GM19240 (cell line): ENCODE data around the gene SLC16A12.
A peak's percentile ranks its signal among the peaks of the same experiment; 100 is the strongest.

Experiments used
- DNase-seq: peaks from one replicate; pipeline ENCODE4 v3.0.0; 2011; ENCODE audit warnings: low spot score; ENCODE audit not compliant: insufficient read length

The SLC16A12 gene

DNA sequence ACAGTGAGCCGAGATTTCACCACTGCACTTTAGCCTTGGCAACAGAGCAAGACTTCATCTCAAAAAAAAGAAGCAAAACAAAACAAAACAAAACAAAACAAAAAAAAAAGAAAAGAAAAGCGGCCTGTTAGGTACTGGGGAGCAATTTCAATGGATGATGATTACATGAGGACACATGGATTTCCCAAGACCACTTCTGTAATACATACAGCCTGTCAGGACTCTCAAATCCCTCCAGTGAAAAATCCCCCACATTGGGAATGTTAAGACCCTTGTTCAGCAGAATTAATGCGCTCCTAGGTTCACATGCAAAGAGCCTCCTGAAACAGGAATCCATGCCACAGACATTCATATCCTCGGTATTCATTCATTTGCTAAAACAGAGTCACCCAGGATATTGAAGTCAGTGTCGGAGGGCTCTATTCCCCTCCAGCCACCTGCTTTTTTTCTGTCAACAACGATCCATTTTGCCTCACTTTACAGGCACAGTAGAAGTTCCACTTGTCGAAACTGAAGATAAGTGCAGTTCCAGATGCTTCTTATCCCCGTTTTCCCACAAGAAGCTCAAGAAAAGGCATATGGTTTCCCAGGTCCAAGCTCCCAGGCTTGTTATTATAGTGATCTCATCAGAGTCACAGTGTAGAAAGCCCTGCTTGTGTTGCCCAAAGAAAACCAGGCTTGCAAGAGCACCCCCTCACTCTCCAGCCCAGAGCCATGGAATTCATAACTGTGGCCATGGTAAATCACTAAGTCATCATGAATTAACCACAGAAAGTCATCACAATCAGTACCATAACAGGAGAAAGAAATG, 20.2 kb downstream of the SLC16A12 start:
- no peak for DNase-seq

DNA sequence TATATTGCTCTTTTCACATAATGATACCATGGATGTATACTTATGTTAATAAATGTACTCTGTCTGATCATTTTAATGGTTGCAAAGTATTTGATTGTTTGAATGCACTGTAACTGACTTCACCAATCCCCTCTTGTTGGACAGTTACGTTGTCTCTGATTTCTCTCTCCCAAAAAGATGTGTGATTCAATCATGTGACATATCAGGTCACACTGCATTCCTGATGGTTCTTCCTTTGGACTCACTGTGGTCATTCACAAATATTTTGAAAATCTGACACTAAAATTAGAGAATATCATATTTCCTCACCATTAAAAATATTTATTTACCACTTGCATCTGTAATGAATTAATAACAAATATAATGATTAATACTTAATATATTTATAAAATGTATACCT, 22.2 kb downstream of the SLC16A12 start:
- DNase-seq: no peak

DNA sequence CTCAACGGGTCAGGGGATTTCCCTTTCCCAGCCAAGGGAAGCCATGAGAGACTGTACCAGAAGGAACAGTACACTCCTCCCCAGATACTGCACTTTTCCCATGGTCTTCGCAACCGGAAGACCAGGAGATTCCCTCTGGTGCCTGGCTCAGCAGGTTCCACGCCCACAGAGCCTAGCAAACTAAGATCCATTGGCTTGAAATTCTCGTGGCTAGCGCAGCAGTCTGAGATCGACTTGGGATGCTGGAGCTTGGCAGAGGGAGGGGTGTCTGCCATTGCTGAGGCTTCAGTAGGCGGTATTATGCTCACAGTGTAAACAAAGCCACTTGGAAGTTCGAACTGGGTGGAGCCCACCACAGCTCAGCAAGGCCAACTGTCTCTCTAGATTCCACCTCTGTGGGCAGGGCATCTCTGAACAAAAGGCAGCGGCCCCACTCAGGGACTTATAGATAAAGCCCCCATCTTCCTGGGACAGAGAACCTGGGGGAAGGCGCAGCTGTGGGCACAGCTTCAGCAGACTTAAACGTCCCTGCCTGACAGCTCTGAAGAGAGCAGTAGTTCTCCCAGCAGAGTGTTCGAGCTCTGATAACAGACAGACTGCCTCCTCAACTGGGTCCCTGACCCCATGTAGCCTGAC, 29.6 kb downstream of the SLC16A12 start:
- no peak for DNase-seq

DNA sequence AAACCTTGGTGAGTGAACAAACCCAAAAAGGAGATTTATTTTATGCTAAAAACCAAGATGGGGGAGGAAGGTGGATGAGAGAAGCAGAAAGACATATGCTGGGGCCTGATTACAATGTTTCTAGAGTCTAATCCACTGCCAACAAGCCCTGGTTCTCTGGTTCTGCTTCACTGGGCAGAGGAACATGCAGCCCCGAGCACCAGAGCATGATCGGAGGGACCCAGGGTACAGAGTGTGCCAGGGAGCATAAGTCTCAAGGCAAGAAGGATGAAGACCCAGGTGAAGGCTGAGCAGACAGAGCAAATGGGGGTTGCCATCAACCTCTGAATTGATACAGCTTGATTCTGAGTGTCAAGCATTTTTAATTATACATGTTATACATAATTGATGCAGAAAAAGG, 30.7 kb downstream of the SLC16A12 start:
- no peak for DNase-seq

DNA sequence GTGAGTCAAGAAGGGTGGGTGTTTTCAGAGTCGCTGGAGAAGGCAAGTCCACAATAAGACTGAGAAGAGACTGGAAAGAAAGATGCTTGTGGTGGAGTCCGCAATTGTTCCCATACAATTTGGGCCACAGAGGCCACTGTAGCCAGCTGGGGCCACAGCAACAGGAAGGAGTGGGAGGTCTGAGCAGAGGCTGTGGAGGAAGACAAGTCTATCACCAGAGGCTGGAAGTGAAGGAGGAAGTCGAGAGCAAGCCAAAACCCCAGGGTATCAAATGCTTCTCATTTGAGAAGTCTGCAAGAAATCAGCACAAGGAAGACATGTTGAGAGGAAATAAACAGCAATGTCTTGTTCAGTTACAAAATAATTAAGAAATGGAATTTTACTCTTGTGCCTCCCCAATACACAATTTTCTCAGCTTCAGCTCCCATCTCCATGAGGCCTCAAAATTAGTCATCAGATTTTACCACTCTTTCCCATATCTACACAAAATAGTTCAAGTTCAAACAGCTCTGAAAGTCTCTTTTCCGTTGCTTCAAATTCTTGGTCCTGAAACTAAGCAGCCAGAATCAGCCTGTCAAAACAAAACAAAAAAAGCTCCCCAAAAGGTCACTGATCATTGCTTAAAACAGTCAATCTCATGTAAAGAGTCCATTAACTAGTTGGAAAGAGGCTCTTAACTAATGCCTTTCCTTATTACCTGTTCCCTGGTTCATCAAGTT, 31.6 kb downstream of the SLC16A12 start:
- no peak for DNase-seq

DNA sequence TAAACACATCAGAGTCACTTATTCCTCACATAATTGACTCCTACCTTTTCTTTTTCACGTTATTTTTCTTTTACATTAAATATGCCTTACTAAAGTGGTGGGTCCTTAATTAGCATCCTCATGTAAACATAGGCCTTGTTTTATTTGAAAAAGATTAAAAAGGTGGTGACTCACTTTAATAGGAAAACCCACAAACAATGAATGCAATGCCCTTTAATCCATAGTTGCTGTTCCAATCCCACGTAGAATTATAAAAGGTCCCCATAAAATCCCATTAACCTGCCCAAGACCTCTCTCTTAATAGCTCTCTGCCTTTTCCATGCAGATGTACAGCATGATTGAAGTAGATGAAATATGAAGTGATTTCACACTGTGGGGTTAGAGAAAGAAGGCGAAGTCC, 32.2 kb downstream of the SLC16A12 start:
- no peak for DNase-seq

DNA sequence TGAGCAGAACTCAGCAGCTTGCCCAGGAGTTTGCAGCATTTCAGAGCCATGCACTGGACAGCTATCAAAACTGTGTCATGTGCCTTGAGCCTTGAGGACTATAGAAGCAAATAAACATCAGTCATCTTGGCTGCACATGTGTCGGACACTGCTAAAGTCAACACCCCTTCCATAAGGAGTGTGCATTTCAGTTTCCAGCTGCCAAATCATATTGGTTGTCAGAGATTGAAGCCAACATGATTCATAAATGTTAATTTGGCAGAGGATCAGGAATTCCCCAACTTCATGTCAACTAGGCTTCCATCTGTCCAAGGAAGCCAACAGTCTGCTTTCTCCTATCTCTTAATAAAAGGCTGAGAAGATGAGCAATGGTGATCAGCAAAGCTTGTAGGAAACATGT, 32.8 kb downstream of the SLC16A12 start:
- no peak for DNase-seq

DNA sequence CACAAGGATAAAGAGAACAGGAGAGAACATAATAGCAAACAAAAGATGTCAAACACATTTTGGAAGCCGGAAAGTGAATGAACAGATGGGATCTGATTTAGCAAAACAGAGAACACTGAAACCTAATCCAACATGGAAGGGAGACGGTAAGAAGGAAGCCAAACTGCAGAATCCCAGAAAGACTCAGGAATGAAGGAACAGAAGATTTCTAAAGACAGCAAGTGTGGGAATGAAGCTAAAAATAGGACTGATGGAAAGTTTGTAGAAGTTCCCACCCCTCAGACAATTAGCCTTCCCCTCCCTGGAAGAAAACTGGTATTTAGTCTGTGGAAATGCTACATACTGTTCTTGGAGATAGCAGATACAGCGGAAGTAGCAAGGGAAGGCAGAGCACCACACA, 40.8 kb downstream of the SLC16A12 start:
- no peak for DNase-seq

DNA sequence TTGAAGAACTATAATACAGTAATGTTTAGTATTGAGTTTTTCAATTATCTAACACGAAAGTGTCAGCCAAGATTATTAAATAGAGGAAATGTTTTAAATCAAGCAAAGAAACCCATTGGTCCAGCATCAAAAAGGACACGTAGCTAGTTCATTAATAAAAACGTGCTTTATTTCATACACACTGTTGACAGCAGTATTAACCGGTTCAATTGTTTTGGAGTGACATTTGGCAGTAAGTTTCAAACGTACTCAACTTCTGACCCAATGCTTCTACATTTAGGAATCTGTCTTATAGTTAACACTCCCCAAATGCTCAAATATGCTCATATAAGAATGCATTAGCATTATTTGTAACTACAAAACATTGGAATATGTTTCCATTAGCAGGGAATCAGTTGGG, 41.3 kb downstream of the SLC16A12 start:
- no peak for DNase-seq

DNA sequence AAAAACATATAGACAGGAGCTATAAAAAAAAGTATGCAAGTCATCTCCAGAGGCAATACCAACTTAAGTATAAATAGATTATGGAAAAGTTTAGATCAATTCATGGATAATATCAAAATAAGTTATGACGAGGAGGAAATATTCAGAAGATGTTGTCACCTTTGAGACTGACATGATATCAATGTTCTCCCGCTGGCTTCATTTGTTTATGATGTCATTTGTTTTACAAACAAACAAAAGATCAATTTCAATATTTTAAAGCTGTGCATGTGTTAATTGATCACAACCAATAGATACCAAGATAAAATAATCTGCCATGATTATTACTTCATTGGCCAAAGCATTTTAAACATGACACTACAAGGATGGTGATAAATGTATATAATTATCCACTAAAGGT, 43.5 kb downstream of the SLC16A12 start:
- DNase-seq: no peak

DNA sequence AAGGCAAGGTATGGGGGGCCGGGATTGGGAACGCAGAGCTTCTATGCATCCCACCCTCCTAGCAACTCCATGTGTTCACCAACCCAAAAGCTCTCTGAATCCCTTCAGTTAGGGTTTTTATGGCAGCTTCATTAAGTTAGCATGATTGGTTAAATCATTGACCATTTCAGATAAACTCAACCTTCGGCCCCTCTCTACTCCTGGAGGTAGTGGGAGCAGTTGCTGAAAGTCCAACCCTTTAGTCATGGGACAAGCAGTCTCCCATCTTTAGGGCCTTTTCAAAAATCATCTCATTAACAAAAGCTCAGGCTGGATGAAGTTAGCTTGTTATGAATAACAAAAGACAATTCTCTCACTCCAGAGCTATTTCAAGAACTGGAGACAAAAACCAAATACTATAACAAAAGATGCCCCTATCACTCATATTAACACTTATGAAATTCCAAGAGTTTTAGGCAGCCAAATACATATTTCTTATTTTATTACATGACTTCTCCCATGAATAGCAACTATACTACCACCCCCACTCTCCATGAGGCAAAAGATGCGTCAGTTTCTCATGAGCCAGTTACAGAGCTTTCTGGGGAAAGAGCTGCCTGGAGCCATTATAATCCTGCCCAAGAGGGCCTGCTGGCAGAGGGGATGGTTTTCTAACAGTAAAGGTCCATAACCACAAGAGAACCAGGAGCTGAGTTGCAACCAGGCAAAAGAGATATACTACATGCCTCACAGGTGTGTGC, 44.6 kb downstream of the SLC16A12 start:
- DNase-seq: no peak

DNA sequence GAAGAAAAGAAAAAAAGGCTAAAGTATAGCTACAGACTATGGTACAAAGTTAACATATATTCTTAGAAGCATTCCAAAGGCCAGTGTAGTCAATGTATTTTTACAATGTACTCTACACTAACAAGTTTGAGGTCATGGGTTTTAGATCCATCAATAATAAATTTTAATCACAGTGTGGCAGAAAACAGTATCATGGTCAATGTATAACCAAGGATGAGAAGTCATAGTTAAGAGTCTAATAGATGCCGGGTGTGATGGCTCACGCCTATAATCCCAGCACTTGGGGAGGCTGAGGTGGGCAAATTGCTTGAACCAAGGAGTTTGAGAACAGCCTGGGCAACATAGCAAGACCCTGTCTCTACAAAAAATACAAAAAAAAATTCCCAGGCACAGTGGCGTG, 53.1 kb downstream of the SLC16A12 start:
- DNase-seq: no peak

DNA sequence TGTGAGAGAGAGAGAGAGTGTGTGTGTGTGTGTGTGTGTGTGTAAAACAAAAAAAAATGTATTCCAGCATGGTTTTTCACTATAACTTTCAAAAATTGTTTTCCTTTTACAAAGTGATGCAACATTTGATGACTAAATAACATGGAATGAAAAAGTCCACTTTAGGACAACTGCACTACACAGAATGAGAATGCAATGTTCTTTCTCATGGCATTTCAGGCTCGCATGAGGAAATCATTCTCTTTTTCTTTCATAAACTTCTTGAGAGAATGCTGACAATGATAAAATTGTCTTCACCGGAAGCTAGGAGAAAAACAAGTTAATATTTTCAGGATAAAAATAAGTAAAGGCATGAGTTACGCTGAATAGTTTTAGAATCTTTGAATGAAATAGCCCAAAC, 53.7 kb downstream of the SLC16A12 start:
- DNase-seq: no peak

DNA sequence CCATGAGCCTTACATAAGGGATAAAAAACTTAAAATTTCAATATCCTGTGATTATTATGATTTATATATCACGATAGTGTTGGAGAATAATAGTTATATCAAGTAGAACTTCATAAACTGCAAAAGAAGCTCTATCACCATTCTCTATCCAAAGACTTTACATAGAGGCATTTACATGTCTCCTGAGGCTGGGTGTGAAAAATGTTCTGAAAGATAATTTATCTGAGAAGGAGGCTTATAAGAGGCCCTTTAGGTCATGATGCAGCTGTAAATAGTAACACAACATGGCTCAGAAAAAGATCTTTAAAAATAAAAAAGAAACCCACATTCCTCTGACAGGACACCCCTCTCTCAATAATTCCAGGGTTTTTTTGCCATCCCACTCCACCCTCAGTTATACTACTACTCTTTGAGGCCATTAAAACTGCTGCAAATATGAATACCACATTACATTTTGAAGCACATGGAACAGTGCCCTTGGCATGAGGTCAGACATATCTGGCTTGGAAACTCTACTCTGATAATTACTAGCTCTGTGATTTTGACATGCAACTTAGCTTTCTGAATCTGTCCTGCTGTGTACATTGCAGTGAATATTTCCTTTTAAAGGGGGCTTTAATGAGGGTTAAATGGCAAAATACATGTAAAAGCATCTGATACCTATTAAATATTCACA, 55.5 kb downstream of the SLC16A12 start:
- no peak for DNase-seq

DNA sequence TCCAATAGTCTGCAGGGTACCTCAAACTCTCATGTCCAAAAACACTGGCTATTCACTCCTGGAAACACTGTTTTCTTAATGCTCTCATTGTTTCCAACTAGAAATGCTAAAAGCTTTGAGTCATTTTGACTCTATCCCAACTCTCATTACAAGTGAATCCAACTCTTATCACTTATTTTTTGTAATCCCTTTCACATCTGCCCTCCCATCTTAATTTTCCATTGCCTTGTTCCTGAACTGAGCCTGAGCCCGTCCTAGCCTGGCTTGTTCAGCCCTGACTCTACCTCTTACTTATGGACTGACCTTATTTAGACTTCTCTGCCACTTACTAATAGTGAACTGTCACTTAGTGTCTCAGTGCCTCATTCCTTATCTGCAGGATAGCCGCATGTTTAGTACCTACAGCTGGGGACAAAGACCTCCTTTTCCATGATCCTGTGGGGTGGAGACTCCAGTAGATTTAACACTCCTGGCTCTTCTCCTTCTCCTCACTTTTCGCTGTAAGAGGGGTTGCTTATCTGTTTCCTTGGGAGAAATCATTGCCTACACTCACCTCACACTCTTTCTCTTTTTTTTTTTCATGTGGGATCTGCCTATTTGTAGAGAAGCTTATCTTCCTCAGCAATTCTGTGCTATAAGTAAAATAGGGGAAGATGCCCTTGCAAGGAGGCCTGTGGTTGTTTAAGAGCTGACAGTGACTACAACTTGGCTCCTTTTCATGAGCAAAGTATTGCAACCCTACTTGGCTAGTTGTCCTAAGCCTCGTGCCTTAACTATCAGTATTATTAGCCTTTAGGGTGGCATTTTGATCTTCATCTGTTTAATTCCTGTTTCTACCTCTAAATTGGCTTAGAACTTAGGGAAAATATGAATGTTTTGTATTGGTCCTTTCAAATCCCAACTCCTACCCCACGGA, 56.4 kb downstream of the SLC16A12 start:
- DNase-seq: no peak

DNA sequence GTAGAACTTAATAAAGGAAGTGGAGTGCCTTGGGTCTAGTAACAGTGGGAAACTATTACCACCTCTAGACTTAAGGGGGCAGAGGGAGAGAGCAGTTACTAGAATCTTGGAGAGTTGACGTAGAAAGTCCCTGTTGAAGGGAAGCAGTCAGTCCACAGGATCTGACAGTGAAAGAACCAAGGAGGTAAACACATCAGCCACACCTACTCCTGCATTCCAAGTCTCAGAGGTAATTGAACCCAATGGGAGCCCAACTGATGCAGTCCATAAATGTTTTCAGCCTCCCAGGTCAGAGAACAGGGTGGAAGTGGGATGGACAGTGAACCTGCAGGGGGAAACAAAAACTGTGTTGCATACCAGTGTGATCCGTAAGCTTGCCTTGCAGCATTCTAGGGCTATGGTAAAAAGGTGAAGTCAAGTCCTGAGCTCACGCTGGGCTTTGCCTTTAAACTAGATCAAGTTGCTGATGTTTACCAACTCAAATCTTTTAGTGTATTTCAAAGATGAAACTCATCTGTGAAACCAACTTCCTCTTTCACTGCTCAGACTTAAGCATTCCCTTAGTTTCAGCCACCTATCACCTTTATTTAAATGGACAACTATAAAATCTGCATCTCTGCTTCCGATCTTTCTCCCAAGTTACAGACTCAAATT, 57.2 kb downstream of the SLC16A12 start:
- DNase-seq: peak; percentile 7

DNA sequence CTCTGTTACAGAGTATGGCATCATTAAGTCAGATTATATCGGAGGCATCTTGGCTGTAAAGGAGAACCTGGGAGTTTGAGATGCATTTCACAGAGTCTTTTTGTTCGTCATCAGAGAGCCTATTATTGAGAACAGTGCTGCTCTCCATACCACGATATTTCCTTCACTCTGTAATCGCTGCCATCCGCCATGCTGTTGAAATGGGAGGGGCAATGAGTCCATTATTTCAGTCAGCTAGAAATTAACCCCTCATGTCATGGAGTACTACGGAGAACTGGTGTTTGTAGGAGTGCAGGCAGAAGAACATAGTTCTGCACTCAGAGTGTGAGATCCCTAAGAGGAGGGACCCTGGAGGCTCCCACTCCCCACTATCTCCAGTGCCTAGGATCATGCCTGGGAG, 59.2 kb downstream of the SLC16A12 start:
- DNase-seq: no peak

DNA sequence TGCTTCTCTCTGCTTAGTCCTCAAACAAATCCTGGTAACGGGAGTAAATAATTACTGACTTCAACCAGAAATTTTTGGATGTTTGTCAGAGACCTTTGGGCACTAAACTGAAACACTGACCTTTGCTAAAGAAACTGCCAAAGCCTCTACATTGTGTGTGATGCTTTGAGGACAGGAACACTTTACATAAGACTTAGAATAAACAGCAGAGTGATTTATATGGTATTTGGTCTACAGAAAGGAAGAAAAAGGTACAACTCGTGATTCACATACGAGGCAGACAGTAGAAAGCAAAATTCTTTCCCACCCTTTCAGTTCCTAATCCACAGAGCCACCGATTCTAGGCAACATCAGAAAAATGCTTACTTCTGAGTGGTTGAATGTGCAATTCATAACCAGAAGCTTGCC, 59.8 kb downstream of the SLC16A12 start:
- DNase-seq: no peak

DNA sequence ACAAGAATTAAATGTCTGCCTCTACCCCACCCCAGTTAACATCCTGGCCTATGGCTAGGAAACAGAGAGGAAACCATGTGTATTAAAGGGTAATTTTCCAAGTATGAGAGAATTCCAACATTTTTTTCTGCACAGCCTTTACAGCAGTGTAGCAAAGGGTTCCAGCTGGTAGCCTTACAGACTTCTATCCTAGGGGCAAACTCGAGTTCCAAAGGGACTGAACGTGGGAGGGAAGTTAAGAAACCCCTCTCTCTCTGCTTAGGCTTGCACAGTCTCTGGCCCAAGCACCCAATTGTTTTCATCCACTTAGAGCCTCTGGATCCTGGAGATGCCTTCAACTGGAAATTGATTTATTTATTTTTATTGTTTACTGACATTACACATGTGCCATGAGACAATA, 60.3 kb downstream of the SLC16A12 start:
- no peak for DNase-seq

DNA sequence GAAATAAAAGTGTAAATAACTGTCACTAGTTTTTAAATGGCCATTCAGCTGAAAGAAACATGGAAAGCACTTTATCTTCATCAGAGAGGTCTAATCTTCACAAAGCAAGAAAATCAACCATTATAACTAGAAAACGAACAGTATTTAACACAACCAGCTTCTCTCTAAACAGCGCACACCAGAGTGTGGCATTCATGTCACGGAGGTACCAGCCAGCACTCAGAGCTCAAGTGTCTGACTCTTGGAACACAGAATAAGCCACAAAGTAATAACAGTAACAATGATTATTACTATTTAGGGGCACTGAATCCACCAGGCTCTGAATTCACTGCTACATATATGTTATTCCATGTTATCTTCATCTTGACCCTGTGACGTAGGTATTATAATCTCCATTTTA, 60.9 kb downstream of the SLC16A12 start:
- no peak for DNase-seq
